ENCODE results near the gene DNASE2. TPM values are rescaled to one million over a fixed set of nuclear protein-coding genes. Genes with fewer than 3 reads are reported as not detected.

Gene DNASE2
- polyA plus RNA-seq (2013, experiment 1 of 2), result 11.3 TPM
- 11.9 TPM for polyA plus RNA-seq (2013, experiment 2 of 2)

DNA sequence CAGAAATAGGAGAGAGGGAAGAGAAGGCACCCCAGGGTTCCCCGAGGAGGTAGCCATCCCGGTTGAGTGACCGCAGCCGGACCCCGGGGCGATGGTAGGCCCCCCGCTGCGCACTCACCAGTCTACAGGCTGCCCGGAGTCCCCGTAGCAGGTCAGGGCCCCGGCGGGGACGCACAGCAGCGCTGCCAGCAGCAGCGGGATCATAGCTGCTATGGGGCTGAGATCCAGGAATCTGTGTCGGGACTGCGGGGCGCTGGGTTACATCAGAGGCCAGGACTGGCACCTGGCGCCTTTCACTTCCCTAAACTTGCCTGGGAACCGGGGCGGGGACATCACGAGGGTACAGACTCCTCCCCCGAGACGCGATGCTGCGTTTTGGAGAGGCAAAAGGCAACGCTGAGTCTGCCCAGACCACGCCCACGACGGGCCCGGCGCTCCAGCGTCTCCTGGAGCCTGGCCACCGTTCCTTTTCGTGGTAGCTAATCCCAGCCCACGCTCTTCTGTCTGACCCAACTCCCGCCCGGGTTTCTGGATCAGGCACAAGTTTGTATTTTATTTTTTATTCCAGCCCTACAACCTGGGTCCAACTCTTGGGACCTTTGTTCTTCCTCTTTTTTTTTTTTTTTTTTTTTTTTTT lies at the start of gene DNASE2:
Gene DNASE2 (minus strand): TSS at position 278 of the 637 bp plus-strand sequence. CDS start 74 bp downstream, at position 204.
- Histone ChIP-seq H4K8ac (ENCODE audit: low read depth, low read length) (no peak within 1 kb of the TSS), H2BK120ac (ENCODE audit: low read depth, low read length) (no peak within 1 kb of the TSS), H3K4me3 (ENCODE audit: low read length) (peak within 1 kb of the TSS; percentile 75), H3K36me3 (ENCODE audit: control insufficient read depth, insufficient read depth, low read length) (no peaks in the 10 kb centered on the region), H3K23ac (ENCODE audit: low read length) (no peak within 1 kb of the TSS), H4K5ac (ENCODE audit: low read length) (no peak within 1 kb of the TSS), H3K9ac (ENCODE audit: low read length) (peak within 1 kb of the TSS; percentile 77), H3K27ac (ENCODE audit: low read depth, low read length) (peak within 1 kb of the TSS; percentile 46), H3K27me3 (ENCODE audit: insufficient read depth, low read length, poor library complexity) (peaks cover 2% of the 10 kb centered on the region), H3K18ac (ENCODE audit: low read length) (peak within 1 kb of the TSS; percentile 65), H3K4me1 (ENCODE audit: control insufficient read depth, low read depth, low read length) (no peaks in the 10 kb centered on the region), H2BK15ac (replicated peaks; ENCODE audit: low read depth) (no peak within 1 kb of the TSS), H3K4me2 (ENCODE audit: low read length) (peak within 1 kb of the TSS; percentile 93), H3K79me1 (ENCODE audit: low read length) (no peaks in the 10 kb centered on the region), H3K79me2 (ENCODE audit: control insufficient read depth, insufficient read depth, low read length) (no peaks in the 10 kb centered on the region), H3K56ac (ENCODE audit: low read length) (peak within 1 kb of the TSS; percentile 91), H2BK5ac (ENCODE audit: low read length) (no peak within 1 kb of the TSS), H3K4ac (ENCODE audit: low read depth, low read length) (no peak within 1 kb of the TSS), H2AK5ac (ENCODE audit: low read length) (no peak within 1 kb of the TSS)
- DNase-seq, result peak; percentile 98
- no CpG with 5 or more reads among the region's 38 CpGs for WGBS (ENCODE audit: extremely low coverage, insufficient coverage, low lambda C conversion rate)

DNA sequence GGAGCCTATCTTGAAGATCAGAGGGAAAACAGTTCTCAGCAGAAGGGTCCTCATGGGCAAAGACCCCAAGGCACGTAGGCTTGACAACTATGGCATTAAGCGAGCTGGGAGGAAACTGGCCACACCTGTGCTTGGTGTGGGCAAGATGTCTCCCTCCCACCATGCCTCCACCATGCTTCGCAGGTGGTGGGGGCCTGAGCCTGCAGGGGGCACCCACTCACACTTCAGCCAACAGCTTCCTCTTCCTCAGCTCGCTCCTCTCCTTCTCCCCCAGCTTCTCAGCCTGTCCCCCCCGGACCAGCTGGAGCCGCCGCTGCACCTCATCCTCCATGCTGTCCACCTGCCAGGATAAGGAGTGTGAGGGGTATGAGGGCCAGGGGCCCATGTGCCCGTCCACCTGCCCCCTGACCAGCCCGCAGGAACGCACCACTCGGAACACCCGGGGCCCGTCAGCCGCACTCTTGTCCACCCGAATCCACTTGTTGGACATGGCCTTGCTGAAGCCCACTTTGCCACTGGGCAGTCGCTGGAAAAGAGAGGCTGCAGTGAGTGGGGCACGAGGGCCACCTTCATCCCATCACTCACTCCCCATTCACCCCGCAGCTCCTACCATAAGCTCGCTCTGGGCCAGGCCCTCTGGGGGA lies 48.9 kb upstream of the DNASE2 start:
- Histone ChIP-seq H3K27me3 (ENCODE audit: insufficient read depth, low read length, poor library complexity) (no peaks in the 10 kb centered on the region), H2BK15ac (replicated peaks; ENCODE audit: low read depth) (no peak overlapping the region), H3K56ac (ENCODE audit: low read length) (no peak overlapping the region), H2AK5ac (ENCODE audit: low read length) (no peak overlapping the region), H3K36me3 (ENCODE audit: control insufficient read depth, insufficient read depth, low read length) (peaks cover 10% of the 10 kb centered on the region), H3K18ac (ENCODE audit: low read length) (no peak overlapping the region), H3K79me1 (ENCODE audit: low read length) (peaks cover 11% of the 10 kb centered on the region), H3K9ac (ENCODE audit: low read length) (no peak overlapping the region), H3K79me2 (ENCODE audit: control insufficient read depth, insufficient read depth, low read length) (peaks cover 16% of the 10 kb centered on the region), H3K4me2 (ENCODE audit: low read length) (no peak overlapping the region), H3K4ac (ENCODE audit: low read depth, low read length) (no peak overlapping the region), H3K27ac (ENCODE audit: low read depth, low read length) (no peak overlapping the region), H3K4me1 (ENCODE audit: control insufficient read depth, low read depth, low read length) (peaks cover 2% of the 10 kb centered on the region), H3K23ac (ENCODE audit: low read length) (no peak overlapping the region), H3K4me3 (ENCODE audit: low read length) (no peak overlapping the region), H4K5ac (ENCODE audit: low read length) (no peak overlapping the region), H4K8ac (ENCODE audit: low read depth, low read length) (no peak overlapping the region), H2BK120ac (ENCODE audit: low read depth, low read length) (no peak overlapping the region), H2BK5ac (ENCODE audit: low read length) (no peak overlapping the region)
- WGBS (ENCODE audit: extremely low coverage, insufficient coverage, low lambda C conversion rate), result no CpG with 5 or more reads among the region's 19 CpGs
- no peak for DNase-seq

GRCh38 chr19:12924621-12925310 lies 43.5 kb upstream of the DNASE2 start:
- H3K4ac ChIP-seq (ENCODE audit: low read depth, low read length), result no peak overlapping the region
- no peak for DNase-seq
- H4K5ac ChIP-seq (ENCODE audit: low read length), result no peak overlapping the region
- H3K4me1 ChIP-seq (ENCODE audit: control insufficient read depth, low read depth, low read length), result no peaks in the 10 kb centered on the region
- no peaks in the 10 kb centered on the region for H3K27me3 ChIP-seq (ENCODE audit: insufficient read depth, low read length, poor library complexity)
- H3K36me3 ChIP-seq (ENCODE audit: control insufficient read depth, insufficient read depth, low read length), result peaks cover 18% of the 10 kb centered on the region
- no peak overlapping the region for H4K8ac ChIP-seq (ENCODE audit: low read depth, low read length)
- no peak overlapping the region for H3K23ac ChIP-seq (ENCODE audit: low read length)
- H3K4me2 ChIP-seq (ENCODE audit: low read length), result no peak overlapping the region
- H3K27ac ChIP-seq (ENCODE audit: low read depth, low read length), result no peak overlapping the region
- no peak overlapping the region for H2AK5ac ChIP-seq (ENCODE audit: low read length)
- no peaks in the 10 kb centered on the region for H3K79me2 ChIP-seq (ENCODE audit: control insufficient read depth, insufficient read depth, low read length)
- H3K4me3 ChIP-seq (ENCODE audit: low read length), result no peak overlapping the region
- H3K79me1 ChIP-seq (ENCODE audit: low read length), result no peaks in the 10 kb centered on the region
- WGBS (ENCODE audit: extremely low coverage, insufficient coverage, low lambda C conversion rate), result no CpG with 5 or more reads among the region's 29 CpGs
- H2BK120ac ChIP-seq (ENCODE audit: low read depth, low read length), result no peak overlapping the region
- H2BK15ac ChIP-seq (replicated peaks; ENCODE audit: low read depth), result no peak overlapping the region
- H3K9ac ChIP-seq (ENCODE audit: low read length), result no peak overlapping the region
- no peak overlapping the region for H3K56ac ChIP-seq (ENCODE audit: low read length)
- no peak overlapping the region for H2BK5ac ChIP-seq (ENCODE audit: low read length)
- H3K18ac ChIP-seq (ENCODE audit: low read length), result no peak overlapping the region

GRCh38 chr19:12922959-12923358 lies 41.7 kb upstream of the DNASE2 start:
- no peaks in the 10 kb centered on the region for H3K4me1 ChIP-seq (ENCODE audit: control insufficient read depth, low read depth, low read length)
- no peak overlapping the region for H3K56ac ChIP-seq (ENCODE audit: low read length)
- H2BK15ac ChIP-seq (replicated peaks; ENCODE audit: low read depth), result no peak overlapping the region
- no peak overlapping the region for H3K18ac ChIP-seq (ENCODE audit: low read length)
- WGBS (ENCODE audit: extremely low coverage, insufficient coverage, low lambda C conversion rate), result no CpG with 5 or more reads among the region's 4 CpGs
- no peaks in the 10 kb centered on the region for H3K79me1 ChIP-seq (ENCODE audit: low read length)
- no peak overlapping the region for H3K27ac ChIP-seq (ENCODE audit: low read depth, low read length)
- no peak overlapping the region for H4K8ac ChIP-seq (ENCODE audit: low read depth, low read length)
- no peak overlapping the region for H3K4me3 ChIP-seq (ENCODE audit: low read length)
- no peak overlapping the region for H2BK5ac ChIP-seq (ENCODE audit: low read length)
- no peaks in the 10 kb centered on the region for H3K27me3 ChIP-seq (ENCODE audit: insufficient read depth, low read length, poor library complexity)
- no peak overlapping the region for H4K5ac ChIP-seq (ENCODE audit: low read length)
- no peaks in the 10 kb centered on the region for H3K79me2 ChIP-seq (ENCODE audit: control insufficient read depth, insufficient read depth, low read length)
- H2BK120ac ChIP-seq (ENCODE audit: low read depth, low read length), result no peak overlapping the region
- H3K23ac ChIP-seq (ENCODE audit: low read length), result no peak overlapping the region
- no peak overlapping the region for H3K9ac ChIP-seq (ENCODE audit: low read length)
- no peak for DNase-seq
- no peak overlapping the region for H2AK5ac ChIP-seq (ENCODE audit: low read length)
- H3K4ac ChIP-seq (ENCODE audit: low read depth, low read length), result no peak overlapping the region
- H3K36me3 ChIP-seq (ENCODE audit: control insufficient read depth, insufficient read depth, low read length), result peaks cover 13% of the 10 kb centered on the region
- no peak overlapping the region for H3K4me2 ChIP-seq (ENCODE audit: low read length)

- H4K5ac ChIP-seq (ENCODE audit: low read length), result no peak overlapping the region
- no peak overlapping the region for H2BK15ac ChIP-seq (replicated peaks; ENCODE audit: low read depth)
- no peaks in the 10 kb centered on the region for H3K79me1 ChIP-seq (ENCODE audit: low read length)
- no peak overlapping the region for H2BK5ac ChIP-seq (ENCODE audit: low read length)
- no peak overlapping the region for H3K4ac ChIP-seq (ENCODE audit: low read depth, low read length)
- H3K27ac ChIP-seq (ENCODE audit: low read depth, low read length), result no peak overlapping the region
- no peaks in the 10 kb centered on the region for H3K4me1 ChIP-seq (ENCODE audit: control insufficient read depth, low read depth, low read length)
- no peak overlapping the region for H3K9ac ChIP-seq (ENCODE audit: low read length)
- H3K56ac ChIP-seq (ENCODE audit: low read length), result no peak overlapping the region
- no peak overlapping the region for H4K8ac ChIP-seq (ENCODE audit: low read depth, low read length)
- no peak overlapping the region for H2BK120ac ChIP-seq (ENCODE audit: low read depth, low read length)
- no peaks in the 10 kb centered on the region for H3K79me2 ChIP-seq (ENCODE audit: control insufficient read depth, insufficient read depth, low read length)
- no peak overlapping the region for H3K4me3 ChIP-seq (ENCODE audit: low read length)
- H3K36me3 ChIP-seq (ENCODE audit: control insufficient read depth, insufficient read depth, low read length), result peaks cover 8% of the 10 kb centered on the region
- no CpG with 5 or more reads among the region's 3 CpGs for WGBS (ENCODE audit: extremely low coverage, insufficient coverage, low lambda C conversion rate)
- no peak overlapping the region for H2AK5ac ChIP-seq (ENCODE audit: low read length)
- H3K23ac ChIP-seq (ENCODE audit: low read length), result no peak overlapping the region
- no peak overlapping the region for H3K4me2 ChIP-seq (ENCODE audit: low read length)
- no peaks in the 10 kb centered on the region for H3K27me3 ChIP-seq (ENCODE audit: insufficient read depth, low read length, poor library complexity)
- no peak overlapping the region for H3K18ac ChIP-seq (ENCODE audit: low read length)
- DNase-seq, result no peak
Observed at GRCh38 chr19:12921047-12921446, 39.8 kb upstream of the DNASE2 start.
